ENCODE data around the gene GBP6.

Gene GBP6

DNA sequence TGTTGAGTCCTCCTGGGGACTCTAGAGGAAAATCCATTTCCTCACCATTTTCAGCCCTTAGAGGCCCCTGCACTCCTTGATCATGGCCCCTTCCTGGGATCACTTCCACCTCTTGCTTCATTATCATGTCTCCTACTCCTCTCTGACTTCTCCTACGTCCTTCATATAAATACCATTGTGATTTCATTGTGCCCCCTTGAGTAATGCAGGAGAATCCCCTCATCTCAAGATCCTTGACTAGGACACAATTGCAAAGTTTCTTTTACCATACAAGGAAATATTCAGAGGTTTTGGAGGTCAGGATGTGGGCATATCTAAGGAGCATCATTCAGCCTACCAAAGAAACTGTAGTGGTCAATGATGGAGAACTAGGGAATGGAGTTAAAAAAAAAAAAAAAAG is 8.8 kb upstream of the GBP6 start:
- no peak overlapping the region for H3K14ac ChIP-seq (ENCODE audit: low read length)
- H3K9ac ChIP-seq (ENCODE audit: low read length): no peak overlapping the region
- H3K79me2 ChIP-seq (ENCODE audit: control insufficient read depth, insufficient read depth, low read length, poor library complexity): no peaks in the 10 kb centered on the region
- no peak overlapping the region for H2BK12ac ChIP-seq (ENCODE audit: low read length)
- no peak overlapping the region for H3K23ac ChIP-seq (ENCODE audit: low read length)
- H3K4ac ChIP-seq (ENCODE audit: low read depth, low read length): no peak overlapping the region
- H2AK5ac ChIP-seq (ENCODE audit: low read length): no peak overlapping the region
- WGBS (ENCODE audit: extremely low coverage, insufficient coverage, insufficient read length): no CpG with 5 or more reads among the region's 1 CpG
- H3K27me3 ChIP-seq (ENCODE audit: insufficient read depth, low read length): no peaks in the 10 kb centered on the region
- no peak overlapping the region for H2AFZ ChIP-seq (ENCODE audit: insufficient read depth, low read length, poor library complexity)
- no peaks in the 10 kb centered on the region for H3K79me1 ChIP-seq (ENCODE audit: low read length)
- H3K4me2 ChIP-seq (ENCODE audit: low read length): no peak overlapping the region
- no peak overlapping the region for H4K12ac ChIP-seq (ENCODE audit: low read depth, low read length)
- no peak overlapping the region for H2BK5ac ChIP-seq (ENCODE audit: low read depth, low read length, poor library complexity)
- H3K18ac ChIP-seq (ENCODE audit: low read length): no peak overlapping the region
- H3K4me3 ChIP-seq (ENCODE audit: low read depth, low read length): no peak overlapping the region
- no peak overlapping the region for H4K91ac ChIP-seq (ENCODE audit: low read depth, low read length)
- H3K9me3 ChIP-seq (ENCODE audit: insufficient read depth, low read depth, low read length): no peaks in the 10 kb centered on the region
- no peak for DNase-seq
- no peak overlapping the region for H3K27ac ChIP-seq (ENCODE audit: low read depth, low read length)
- peaks cover 0 to 2% of the 10 kb centered on the region in 2 experiments for H3K4me1 ChIP-seq (ENCODE audit: control insufficient read depth in 1 of 2, insufficient read depth in 2 of 2, low read length in 2 of 2)
- H2BK120ac ChIP-seq (ENCODE audit: insufficient read depth, low read length, poor library complexity): no peak overlapping the region
- H3K36me3 ChIP-seq (ENCODE audit: control insufficient read depth in 1 of 2, insufficient read depth in 2 of 2, low read length in 2 of 2): no peaks in the 10 kb centered on the region
- no peak overlapping the region for H4K8ac ChIP-seq (ENCODE audit: low read depth, low read length)

DNA sequence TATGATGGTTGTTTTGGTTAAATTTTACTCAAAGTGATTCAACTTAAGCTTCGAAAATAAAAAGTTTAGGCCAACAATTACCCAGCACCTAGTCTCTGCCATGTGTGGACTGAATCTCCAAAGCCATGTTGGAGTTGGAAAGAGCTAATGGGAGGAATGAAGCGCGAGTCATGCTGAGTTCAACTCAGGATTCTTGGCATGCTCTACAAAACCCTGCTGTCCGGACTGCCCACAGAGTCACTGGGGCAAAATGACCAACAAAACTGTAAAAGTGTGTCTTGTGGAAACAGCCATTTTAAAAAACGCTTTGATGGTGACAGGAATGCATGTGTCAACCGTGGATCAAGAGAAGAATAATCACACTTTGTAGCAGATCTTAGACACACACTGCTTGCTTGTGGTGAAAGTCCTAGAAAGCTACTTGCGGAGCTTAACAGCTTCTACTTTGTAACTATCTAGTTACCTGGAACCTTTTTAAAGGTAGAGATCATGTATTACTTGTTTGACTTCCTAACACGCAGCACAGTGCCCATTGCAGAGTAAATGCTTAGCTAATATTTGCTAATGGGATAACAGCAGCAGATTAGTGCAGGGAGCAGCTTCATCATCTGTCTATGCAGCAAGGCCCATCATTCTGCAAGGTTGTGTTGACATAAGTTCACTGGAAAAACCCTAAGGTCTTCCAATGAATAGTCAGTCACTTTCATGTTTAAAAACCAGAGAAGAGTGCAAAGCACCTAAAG is 7.0 kb upstream of the GBP6 start:
- Histone ChIP-seq H3K27ac (ENCODE audit: low read depth, low read length) (no peak overlapping the region), H4K91ac (ENCODE audit: low read depth, low read length) (no peak overlapping the region), H3K14ac (ENCODE audit: low read length) (no peak overlapping the region), H4K12ac (ENCODE audit: low read depth, low read length) (no peak overlapping the region), H3K9ac (ENCODE audit: low read length) (no peak overlapping the region), H2BK120ac (ENCODE audit: insufficient read depth, low read length, poor library complexity) (no peak overlapping the region), H2BK5ac (ENCODE audit: low read depth, low read length, poor library complexity) (no peak overlapping the region), H2BK12ac (ENCODE audit: low read length) (no peak overlapping the region), H2AK5ac (ENCODE audit: low read length) (no peak overlapping the region), H3K9me3 (ENCODE audit: insufficient read depth, low read depth, low read length) (no peaks in the 10 kb centered on the region), H2AFZ (ENCODE audit: insufficient read depth, low read length, poor library complexity) (no peak overlapping the region), H3K79me1 (ENCODE audit: low read length) (no peaks in the 10 kb centered on the region), H3K4me3 (ENCODE audit: low read depth, low read length) (no peak overlapping the region), H3K4me2 (ENCODE audit: low read length) (no peak overlapping the region), H3K23ac (ENCODE audit: low read length) (no peak overlapping the region), H3K18ac (ENCODE audit: low read length) (no peak overlapping the region), H4K8ac (ENCODE audit: low read depth, low read length) (no peak overlapping the region), H3K36me3 (ENCODE audit: control insufficient read depth in 1 of 2, insufficient read depth in 2 of 2, low read length in 2 of 2) (no peaks in the 10 kb centered on the region), H3K27me3 (ENCODE audit: insufficient read depth, low read length) (no peaks in the 10 kb centered on the region), H3K4ac (ENCODE audit: low read depth, low read length) (no peak overlapping the region), H3K79me2 (ENCODE audit: control insufficient read depth, insufficient read depth, low read length, poor library complexity) (no peaks in the 10 kb centered on the region), H3K4me1 (ENCODE audit: control insufficient read depth in 1 of 2, insufficient read depth in 2 of 2, low read length in 2 of 2) (peaks cover 0 to 2% of the 10 kb centered on the region in 2 experiments)
- no peak for DNase-seq
- no CpG with 5 or more reads among the region's 8 CpGs for WGBS (ENCODE audit: extremely low coverage, insufficient coverage, insufficient read length)

DNA sequence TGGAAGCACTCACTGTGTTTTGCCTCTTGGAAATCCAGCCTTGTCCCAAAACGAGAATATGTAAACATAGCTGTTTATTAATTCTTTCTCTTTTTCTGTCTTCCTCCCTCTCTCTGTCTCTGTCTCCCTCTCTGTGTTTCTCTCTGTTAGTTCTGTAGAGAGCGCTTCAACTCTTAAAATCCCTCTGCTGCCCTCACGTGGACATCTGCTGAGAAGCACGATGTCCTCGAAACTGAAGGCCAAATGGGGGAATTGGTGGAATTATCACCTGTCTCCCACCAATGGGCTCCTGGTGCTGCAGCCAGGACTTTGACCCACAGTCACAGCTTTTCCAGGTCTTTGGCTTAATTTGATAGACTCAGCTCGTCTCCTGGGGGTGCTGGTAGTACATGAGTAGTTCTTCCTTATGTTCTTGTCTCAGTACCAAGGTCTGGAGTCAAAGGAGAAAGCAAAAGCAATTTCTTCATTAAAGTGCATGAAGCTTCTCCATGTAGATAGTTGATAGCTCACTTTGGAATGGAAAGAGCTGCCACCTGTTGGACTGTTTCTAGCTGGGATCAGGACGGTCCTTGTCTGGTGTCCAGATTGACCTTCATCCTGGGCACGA is 5.5 kb upstream of the GBP6 start:
- no CpG with 5 or more reads among the region's 8 CpGs for WGBS (ENCODE audit: extremely low coverage, insufficient coverage, insufficient read length)

DNA sequence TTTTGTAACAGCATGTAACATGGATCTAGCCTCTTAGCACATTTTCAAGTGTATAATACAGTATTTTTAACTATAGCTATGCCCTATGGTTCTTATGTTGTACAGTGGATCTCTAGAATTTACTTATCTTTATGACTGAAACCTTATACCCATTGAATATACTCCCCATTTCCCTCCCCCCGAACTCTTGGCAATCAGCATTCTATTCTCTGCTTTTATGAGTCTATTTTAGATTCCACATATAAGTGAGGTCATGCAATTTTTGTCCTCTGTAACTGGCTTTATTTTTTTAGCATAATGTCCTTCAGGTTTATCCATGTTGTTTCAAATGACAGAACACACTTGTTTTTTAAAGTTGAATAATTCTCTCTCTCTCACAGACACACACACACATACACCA is 3.1 kb upstream of the GBP6 start:
- Histone ChIP-seq H3K4ac (ENCODE audit: low read depth, low read length) (no peak overlapping the region), H3K4me2 (ENCODE audit: low read length) (no peak overlapping the region), H3K79me2 (ENCODE audit: control insufficient read depth, insufficient read depth, low read length, poor library complexity) (no peaks in the 10 kb centered on the region), H4K91ac (ENCODE audit: low read depth, low read length) (no peak overlapping the region), H3K27me3 (ENCODE audit: insufficient read depth, low read length) (no peaks in the 10 kb centered on the region), H4K12ac (ENCODE audit: low read depth, low read length) (no peak overlapping the region), H2BK120ac (ENCODE audit: insufficient read depth, low read length, poor library complexity) (no peak overlapping the region), H2AK5ac (ENCODE audit: low read length) (no peak overlapping the region), H3K4me3 (ENCODE audit: low read depth, low read length) (no peak overlapping the region), H3K36me3 (ENCODE audit: control insufficient read depth in 1 of 2, insufficient read depth in 2 of 2, low read length in 2 of 2) (no peaks in the 10 kb centered on the region), H3K14ac (ENCODE audit: low read length) (no peak overlapping the region), H3K23ac (ENCODE audit: low read length) (no peak overlapping the region), H3K4me1 (ENCODE audit: control insufficient read depth in 1 of 2, insufficient read depth in 2 of 2, low read length in 2 of 2) (peaks cover 0 to 2% of the 10 kb centered on the region in 2 experiments), H3K9ac (ENCODE audit: low read length) (no peak overlapping the region), H2BK12ac (ENCODE audit: low read length) (no peak overlapping the region), H4K8ac (ENCODE audit: low read depth, low read length) (no peak overlapping the region), H3K9me3 (ENCODE audit: insufficient read depth, low read depth, low read length) (no peaks in the 10 kb centered on the region), H2BK5ac (ENCODE audit: low read depth, low read length, poor library complexity) (no peak overlapping the region), H3K18ac (ENCODE audit: low read length) (no peak overlapping the region), H3K79me1 (ENCODE audit: low read length) (no peaks in the 10 kb centered on the region), H2AFZ (ENCODE audit: insufficient read depth, low read length, poor library complexity) (no peak overlapping the region), H3K27ac (ENCODE audit: low read depth, low read length) (no peak overlapping the region)
- DNase-seq: no peak
- WGBS (ENCODE audit: extremely low coverage, insufficient coverage, insufficient read length): no CpG with 5 or more reads among the region's 1 CpG

More for the DNA sequence above, 5.5 kb upstream of the GBP6 start:
- no peak overlapping the region for H4K91ac ChIP-seq (ENCODE audit: low read depth, low read length)
- no peak overlapping the region for H3K27ac ChIP-seq (ENCODE audit: low read depth, low read length)
- H2AFZ ChIP-seq (ENCODE audit: insufficient read depth, low read length, poor library complexity): no peak overlapping the region
- H2BK120ac ChIP-seq (ENCODE audit: insufficient read depth, low read length, poor library complexity): no peak overlapping the region
- no peaks in the 10 kb centered on the region for H3K36me3 ChIP-seq (ENCODE audit: control insufficient read depth in 1 of 2, insufficient read depth in 2 of 2, low read length in 2 of 2)
- no peak overlapping the region for H3K4me2 ChIP-seq (ENCODE audit: low read length)
- H3K23ac ChIP-seq (ENCODE audit: low read length): no peak overlapping the region
- no peak overlapping the region for H3K18ac ChIP-seq (ENCODE audit: low read length)
- H3K9ac ChIP-seq (ENCODE audit: low read length): no peak overlapping the region
- H3K4me3 ChIP-seq (ENCODE audit: low read depth, low read length): no peak overlapping the region
- no peak overlapping the region for H3K4ac ChIP-seq (ENCODE audit: low read depth, low read length)
- H4K12ac ChIP-seq (ENCODE audit: low read depth, low read length): no peak overlapping the region
- H2AK5ac ChIP-seq (ENCODE audit: low read length): no peak overlapping the region
- H3K14ac ChIP-seq (ENCODE audit: low read length): no peak overlapping the region
- no peak overlapping the region for H4K8ac ChIP-seq (ENCODE audit: low read depth, low read length)
- H2BK12ac ChIP-seq (ENCODE audit: low read length): no peak overlapping the region
- peaks cover 0 to 4% of the 10 kb centered on the region in 2 experiments for H3K4me1 ChIP-seq (ENCODE audit: control insufficient read depth in 1 of 2, insufficient read depth in 2 of 2, low read length in 2 of 2)
- no peaks in the 10 kb centered on the region for H3K79me1 ChIP-seq (ENCODE audit: low read length)
- no peak overlapping the region for H2BK5ac ChIP-seq (ENCODE audit: low read depth, low read length, poor library complexity)
- DNase-seq: peak; percentile 74 to 92
- no peaks in the 10 kb centered on the region for H3K9me3 ChIP-seq (ENCODE audit: insufficient read depth, low read depth, low read length)
- no peaks in the 10 kb centered on the region for H3K27me3 ChIP-seq (ENCODE audit: insufficient read depth, low read length)
- H3K79me2 ChIP-seq (ENCODE audit: control insufficient read depth, insufficient read depth, low read length, poor library complexity): no peaks in the 10 kb centered on the region

Data from trophoblast cell (in vitro differentiated cells and primary cell).